Pulmonary artery endothelial cell (primary cell): Measurements from ENCODE around the gene LTBP1. TPM values are rescaled to one million over a fixed set of nuclear protein-coding genes. Genes with fewer than 3 reads are reported as not detected.

Experiments
- DNase-seq: peaks from one replicate; pipeline ENCODE4 v3.0.0-alpha.2; 2011; ENCODE audit warnings: low read depth, low spot score
- total RNA-seq: library from RNA; depleted of rRNA; stranded (reverse); fragments of >200 nt; gene quantifications from 2 replicates; pipeline ENCODE4 v1.2.3, GENCODE V29; 2014

LTBP1 gene
- total RNA-seq, 1 donor from 2014 or later, result 109 TPM

GRCh38 chr2:33292981-33293595 lies 346.3 kb downstream of the LTBP1 start:
- DNase-seq, result no peak

- DNase-seq, result no peak
Measured at GRCh38 chr2:33298233-33298632, 351.5 kb downstream of the LTBP1 start.

GRCh38 chr2:33301355-33301754 lies 354.6 kb downstream of the LTBP1 start:
- no peak for DNase-seq

- DNase-seq, result no peak
Measured at GRCh38 chr2:33302348-33302747, 355.6 kb downstream of the LTBP1 start.

- DNase-seq, result no peak
Measured at GRCh38 chr2:33304032-33304864, 357.5 kb downstream of the LTBP1 start.

- DNase-seq, result no peak
Measured at GRCh38 chr2:33307659-33308270, 361.0 kb downstream of the LTBP1 start.

- DNase-seq, result no peak
Measured at GRCh38 chr2:33312355-33312754, 365.6 kb downstream of the LTBP1 start.

- DNase-seq, result no peak
Measured at GRCh38 chr2:33313039-33313438, 366.3 kb downstream of the LTBP1 start.

- DNase-seq, result no peak
Measured at GRCh38 chr2:33314541-33314940, 367.8 kb downstream of the LTBP1 start.

- DNase-seq, result no peak
Measured at GRCh38 chr2:33316328-33316727, 369.6 kb downstream of the LTBP1 start.

- no peak for DNase-seq
Measured at GRCh38 chr2:33317369-33318007, 370.7 kb downstream of the LTBP1 start.

- no peak for DNase-seq
Measured at GRCh38 chr2:33318456-33318855, 371.7 kb downstream of the LTBP1 start.

- no peak for DNase-seq
Measured at GRCh38 chr2:33320573-33320972, 373.8 kb downstream of the LTBP1 start.

- DNase-seq, result no peak
Measured at GRCh38 chr2:33321236-33321771, 374.6 kb downstream of the LTBP1 start.

- DNase-seq, result peak; percentile 71
Measured at GRCh38 chr2:33321876-33322483, 375.2 kb downstream of the LTBP1 start.

GRCh38 chr2:33322612-33323011 lies 375.9 kb downstream of the LTBP1 start:
- no peak for DNase-seq

GRCh38 chr2:33323957-33324356 lies 377.2 kb downstream of the LTBP1 start:
- DNase-seq, result no peak

- DNase-seq, result no peak
Measured at GRCh38 chr2:33326100-33326499, 379.3 kb downstream of the LTBP1 start.

- no peak for DNase-seq
Measured at GRCh38 chr2:33333433-33333832, 386.7 kb downstream of the LTBP1 start.

GRCh38 chr2:33334083-33334482 lies 387.3 kb downstream of the LTBP1 start:
- no peak for DNase-seq

- DNase-seq, result no peak
Measured at GRCh38 chr2:33335516-33335915, 388.8 kb downstream of the LTBP1 start.
